HG03521 (cell line): Measurements from ENCODE around the gene ASB1.

Source experiments
- ATAC-seq: cut with Tn5 transposase; IDR thresholded peaks from one replicate; pipeline ENCODE4 v1.9.1; 2021; ENCODE audit warnings: mild to moderate bottlenecking, moderate library complexity; ENCODE audit not compliant: unreplicated experiment

Gene ASB1

GRCh38 chr2:238422285-238422684, 4.4 kb upstream of the ASB1 start:
- no peak for ATAC-seq

DNA sequence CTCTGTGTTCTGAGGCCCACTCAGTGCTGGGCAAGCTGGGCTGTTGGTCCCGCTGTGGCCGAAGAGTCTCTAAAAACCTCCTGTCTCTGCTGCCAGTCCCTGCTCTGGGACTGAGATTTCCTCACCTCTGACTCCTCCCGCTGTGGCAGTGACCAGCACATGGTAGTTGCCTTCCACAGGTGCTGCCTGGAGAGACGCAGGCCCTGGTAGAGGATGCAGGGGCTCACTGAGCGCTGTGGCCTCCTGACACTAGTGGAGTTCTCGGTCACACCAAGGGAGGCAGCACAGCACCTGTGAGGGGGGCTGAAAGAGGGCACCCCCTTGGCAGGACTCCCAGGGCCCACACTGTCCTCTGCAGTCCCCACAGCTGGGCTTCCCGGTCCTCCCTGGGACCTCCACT, 3.8 kb upstream of the ASB1 start:
- no peak for ATAC-seq

DNA sequence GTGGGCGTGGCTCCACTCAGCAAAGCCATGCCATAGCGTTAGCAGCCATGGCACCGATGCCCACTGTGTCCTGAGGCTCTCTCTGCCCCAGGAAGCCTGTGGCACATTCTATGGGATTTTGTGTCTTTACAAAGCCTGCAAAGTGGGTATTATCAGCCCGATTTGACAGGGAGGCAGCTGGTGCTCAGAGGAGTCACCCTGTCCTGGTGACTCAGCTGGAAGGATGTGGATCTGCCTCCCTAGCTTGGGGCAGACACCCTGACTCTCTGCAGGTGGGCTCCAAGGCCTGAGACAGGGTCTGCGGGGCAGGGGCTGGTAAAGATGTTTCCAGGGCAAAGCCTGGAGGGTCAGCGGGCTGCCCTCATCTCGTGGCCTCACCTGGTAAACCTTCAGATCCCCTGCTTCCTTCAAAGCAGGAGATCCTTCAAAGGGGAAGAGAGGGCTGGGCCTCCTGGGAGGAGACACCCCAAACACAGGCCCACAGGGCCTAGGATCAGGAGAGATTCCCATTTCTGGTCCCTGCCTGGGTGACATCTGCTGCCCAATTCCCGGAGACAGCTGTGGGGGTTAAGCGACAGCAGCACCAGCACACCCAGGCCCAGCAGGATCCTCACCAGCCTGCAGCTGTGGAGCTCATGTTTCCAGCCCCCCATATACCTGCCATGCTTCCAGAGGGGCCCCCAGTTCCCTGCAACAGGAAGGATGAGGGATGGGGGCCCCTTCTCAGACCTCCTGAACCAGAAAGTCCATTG, 3.0 kb upstream of the ASB1 start:
- ATAC-seq: no peak

- ATAC-seq: no peak
These were observed 2.4 kb upstream of the ASB1 start for GRCh38 chr2:238424313-238424700.

DNA sequence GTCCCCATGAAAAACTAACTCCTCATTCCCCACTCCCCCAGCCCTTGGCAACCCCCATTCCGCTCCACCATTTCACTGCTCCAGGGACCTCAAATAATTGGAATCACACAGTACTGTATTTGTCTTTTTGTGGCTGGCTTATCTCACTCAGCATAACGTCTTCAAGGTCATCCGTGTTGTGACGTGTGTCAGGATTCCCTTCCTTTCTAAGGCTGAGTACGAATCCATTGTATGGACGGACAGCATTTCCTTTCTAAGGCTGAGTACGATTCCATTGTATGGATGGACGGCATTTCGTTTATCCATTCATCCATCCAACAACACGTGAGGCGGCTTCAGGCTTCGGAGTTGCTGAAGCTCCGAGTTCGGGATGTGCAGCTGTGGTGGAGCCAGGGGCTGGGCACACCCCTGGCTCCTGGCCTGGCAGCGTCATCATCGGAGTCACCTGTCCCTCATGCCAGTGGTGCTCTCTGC, 1.2 kb upstream of the ASB1 start:
- ATAC-seq: no peak

DNA sequence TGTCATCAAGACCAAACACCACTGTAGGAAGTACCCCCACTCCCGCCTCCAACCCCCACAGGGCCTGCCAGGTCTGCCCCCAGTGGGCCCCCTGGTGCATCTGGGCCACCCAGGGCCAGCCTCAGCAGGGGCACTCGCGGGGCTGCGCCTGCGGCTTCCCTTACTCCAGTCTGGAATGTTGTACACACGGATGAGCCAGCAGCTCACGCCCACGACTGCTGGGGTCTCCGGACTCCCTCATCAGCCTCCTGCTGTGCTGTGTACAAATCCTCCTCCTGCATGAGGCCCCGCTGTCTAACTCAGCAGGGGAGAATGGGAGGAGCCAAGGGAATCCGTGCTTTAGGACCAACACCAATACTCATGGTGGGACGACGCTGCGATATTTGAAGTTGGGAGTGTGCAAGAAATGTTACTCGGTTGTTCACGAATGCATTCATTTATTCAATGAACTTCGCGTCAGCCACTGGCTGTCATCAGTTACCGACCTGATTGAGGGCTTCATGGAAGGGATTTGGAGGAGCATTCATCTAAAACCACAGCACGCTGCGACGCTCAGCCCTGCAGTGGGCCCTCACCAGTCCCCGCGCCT, 654 bp upstream of the ASB1 start:
- peak; percentile 8 for ATAC-seq

GRCh38 chr2:238427435-238428162, 872 bp downstream of the ASB1 start:
- peak; percentile 0 for ATAC-seq

GRCh38 chr2:238428866-238429265, 2.1 kb downstream of the ASB1 start:
- no peak for ATAC-seq

- ATAC-seq: no peak
These were observed 4.1 kb downstream of the ASB1 start for GRCh38 chr2:238430781-238431180.

DNA sequence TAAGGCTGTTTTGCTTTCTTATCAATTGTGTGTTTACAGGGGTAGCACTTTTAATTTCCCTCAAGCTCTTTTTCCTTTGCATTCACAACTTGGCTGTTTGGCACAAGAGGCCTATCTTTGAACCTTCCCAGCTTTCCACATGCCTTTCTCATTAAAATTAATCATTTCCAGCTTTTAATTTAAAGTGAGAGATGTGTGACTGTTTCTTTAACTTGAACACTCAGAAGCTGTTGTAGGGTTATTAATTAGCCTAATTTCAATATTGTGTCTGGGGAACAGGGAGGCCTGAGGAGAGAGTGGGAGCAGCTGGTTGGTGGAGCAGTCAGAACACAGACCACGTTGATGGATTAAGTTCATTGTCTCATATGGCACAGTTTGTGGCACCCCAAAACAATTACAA, 4.7 kb downstream of the ASB1 start:
- ATAC-seq: no peak

- ATAC-seq: no peak
These were observed 6.7 kb downstream of the ASB1 start for GRCh38 chr2:238433300-238433915.

- ATAC-seq: no peak
These were observed 7.5 kb downstream of the ASB1 start for GRCh38 chr2:238433941-238434845.

GRCh38 chr2:238434846-238435751, 8.4 kb downstream of the ASB1 start:
- no peak for ATAC-seq

- no peak for ATAC-seq
These were observed 9.0 kb downstream of the ASB1 start for GRCh38 chr2:238435752-238436096.

DNA sequence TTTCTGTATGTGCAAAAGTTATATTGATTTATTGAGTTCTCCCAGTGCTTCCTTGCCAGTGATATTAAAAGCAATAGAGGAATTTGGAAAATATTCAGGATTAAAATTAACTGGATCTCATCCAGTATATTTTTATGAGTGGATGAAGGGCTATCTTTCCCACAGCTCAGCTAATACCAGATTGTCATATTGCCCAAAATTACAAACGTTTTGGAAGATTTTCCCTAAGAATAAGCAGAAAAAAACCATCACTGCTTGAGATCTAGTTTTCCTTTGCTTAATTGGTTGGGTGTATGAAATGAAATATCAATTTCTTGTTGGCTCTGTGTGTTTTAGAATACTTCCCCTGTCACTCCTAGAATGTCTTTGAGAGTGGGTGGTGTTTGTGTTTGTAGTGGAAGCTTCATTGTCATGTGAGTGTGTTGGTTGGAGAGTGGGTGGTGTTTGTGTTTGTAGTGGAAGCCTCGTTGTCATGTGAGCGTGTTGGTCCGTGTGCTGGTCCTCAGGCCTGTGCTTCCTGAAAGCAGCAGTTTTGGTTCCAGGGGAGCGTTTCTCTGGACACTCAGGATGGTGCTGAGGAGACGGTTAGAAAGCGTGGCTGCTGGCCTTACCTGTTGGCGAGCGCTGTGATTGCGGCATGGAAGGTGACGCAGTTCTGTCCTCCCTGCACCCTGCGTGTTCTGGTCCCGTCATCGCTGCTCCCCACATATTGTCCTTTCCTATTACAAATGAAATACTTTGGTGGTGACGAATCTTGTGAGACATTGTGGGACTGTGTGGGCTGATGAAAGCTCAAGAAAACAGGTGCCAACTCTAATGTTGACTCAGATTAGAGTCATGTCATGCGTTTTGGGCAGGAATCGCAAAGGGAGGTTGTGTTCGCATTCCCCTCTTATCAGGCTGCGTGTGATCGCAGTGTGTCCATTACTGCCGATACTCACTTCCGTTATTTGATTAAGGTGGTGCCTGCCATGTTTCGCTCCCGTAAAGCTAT, 12.4 kb downstream of the ASB1 start:
- no peak for ATAC-seq

- ATAC-seq: no peak
These were observed 13.2 kb downstream of the ASB1 start for GRCh38 chr2:238439917-238440316.

DNA sequence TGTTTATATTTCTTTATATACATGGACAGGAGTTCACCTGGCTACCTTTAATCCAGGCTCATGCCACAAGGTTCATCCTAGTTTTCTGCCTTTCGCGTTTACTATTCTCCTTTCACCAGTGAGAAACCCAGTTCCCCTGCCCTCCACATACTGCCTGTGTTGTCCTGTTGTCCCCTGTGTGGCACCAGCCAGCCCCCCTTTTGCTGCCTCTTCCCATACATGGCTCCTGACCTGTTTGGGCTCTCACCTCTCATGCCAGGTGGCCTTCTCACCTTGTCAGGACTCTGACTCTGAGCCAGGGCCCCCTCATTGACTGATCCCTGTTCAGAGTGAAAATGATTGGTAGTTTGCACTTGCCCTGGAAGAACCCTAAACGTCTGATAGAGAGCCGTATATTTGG, 13.6 kb downstream of the ASB1 start:
- no peak for ATAC-seq

GRCh38 chr2:238440767-238441166, 14.0 kb downstream of the ASB1 start:
- no peak for ATAC-seq
